Measurements from ENCODE around the gene SMAD9. TPM values are rescaled to one million over a fixed set of nuclear protein-coding genes. Genes with fewer than 3 reads are reported as not detected.

SMAD9 gene
- total RNA-seq, 3 donors from 2014 or later (not counting 1 experiment from before 2014, with no cell fraction given), result not detected

DNA sequence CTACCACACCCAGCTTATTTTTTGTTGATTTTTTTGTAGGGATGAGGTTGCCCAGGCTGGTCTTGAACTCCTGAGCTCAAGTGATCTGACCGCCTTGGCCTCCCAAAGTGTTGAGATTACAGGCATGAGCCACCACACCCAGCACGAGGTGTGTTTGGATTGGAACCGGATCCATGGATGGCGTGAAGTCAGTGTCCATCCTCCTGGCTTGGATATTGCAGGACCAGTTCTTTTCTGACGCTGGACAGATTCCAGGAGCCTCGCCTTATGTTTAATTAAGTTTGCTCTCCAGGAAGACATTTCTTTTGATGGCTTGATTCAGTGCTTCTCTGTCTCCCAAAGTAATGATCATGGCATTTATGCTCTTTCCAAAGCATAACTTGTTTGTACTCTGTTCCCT, 115.5 kb downstream of the SMAD9 start:
- Histone ChIP-seq H3K36me3 (ENCODE audit: control insufficient read depth, insufficient read depth, low read length) (no peaks in the 10 kb centered on the region), H3K4me1 (ENCODE audit: control insufficient read depth, insufficient read depth, low read length) (no peaks in the 10 kb centered on the region), H3K9me3 (ENCODE audit: control insufficient read depth, insufficient read depth, low read length) (no peaks in the 10 kb centered on the region), H3K4me3 (ENCODE audit: low read length) (no peak overlapping the region), H3K27ac (ENCODE audit: low read length) (no peak overlapping the region), H3K27me3 (ENCODE audit: control insufficient read depth, insufficient read depth, low read length) (peaks cover 2% of the 10 kb centered on the region)
- H3K27ac Mint-ChIP-seq, result no peak overlapping the region
- no peaks in the 10 kb centered on the region for H3K36me3 Mint-ChIP-seq
- H3K4me1 Mint-ChIP-seq, result no peaks in the 10 kb centered on the region
- 92% methylated on average over 6 of the region's 6 CpGs for WGBS (ENCODE audit: insufficient coverage)
- no peaks in the 10 kb centered on the region for H3K9me3 Mint-ChIP-seq
- ATAC-seq (no peak), DNase-seq (no peak)
- TF ChIP-seq, protein P1, sequence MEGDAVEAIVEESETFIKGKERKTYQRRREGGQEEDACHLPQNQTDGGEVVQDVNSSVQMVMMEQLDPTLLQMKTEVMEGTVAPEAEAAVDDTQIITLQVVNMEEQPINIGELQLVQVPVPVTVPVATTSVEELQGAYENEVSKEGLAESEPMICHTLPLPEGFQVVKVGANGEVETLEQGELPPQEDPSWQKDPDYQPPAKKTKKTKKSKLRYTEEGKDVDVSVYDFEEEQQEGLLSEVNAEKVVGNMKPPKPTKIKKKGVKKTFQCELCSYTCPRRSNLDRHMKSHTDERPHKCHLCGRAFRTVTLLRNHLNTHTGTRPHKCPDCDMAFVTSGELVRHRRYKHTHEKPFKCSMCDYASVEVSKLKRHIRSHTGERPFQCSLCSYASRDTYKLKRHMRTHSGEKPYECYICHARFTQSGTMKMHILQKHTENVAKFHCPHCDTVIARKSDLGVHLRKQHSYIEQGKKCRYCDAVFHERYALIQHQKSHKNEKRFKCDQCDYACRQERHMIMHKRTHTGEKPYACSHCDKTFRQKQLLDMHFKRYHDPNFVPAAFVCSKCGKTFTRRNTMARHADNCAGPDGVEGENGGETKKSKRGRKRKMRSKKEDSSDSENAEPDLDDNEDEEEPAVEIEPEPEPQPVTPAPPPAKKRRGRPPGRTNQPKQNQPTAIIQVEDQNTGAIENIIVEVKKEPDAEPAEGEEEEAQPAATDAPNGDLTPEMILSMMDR (IDR thresholded peaks at IDR 0.05), result no peak
- intact Hi-C loops (cut with micrococcal nuclease), result no loop called here
- peaks cover 18 to 21% of the 10 kb centered on the region in 2 donors for H3K27me3 Mint-ChIP-seq (ENCODE audit: low read depth in 2 of 2)
- no peak overlapping the region for H3K4me3 Mint-ChIP-seq

DNA sequence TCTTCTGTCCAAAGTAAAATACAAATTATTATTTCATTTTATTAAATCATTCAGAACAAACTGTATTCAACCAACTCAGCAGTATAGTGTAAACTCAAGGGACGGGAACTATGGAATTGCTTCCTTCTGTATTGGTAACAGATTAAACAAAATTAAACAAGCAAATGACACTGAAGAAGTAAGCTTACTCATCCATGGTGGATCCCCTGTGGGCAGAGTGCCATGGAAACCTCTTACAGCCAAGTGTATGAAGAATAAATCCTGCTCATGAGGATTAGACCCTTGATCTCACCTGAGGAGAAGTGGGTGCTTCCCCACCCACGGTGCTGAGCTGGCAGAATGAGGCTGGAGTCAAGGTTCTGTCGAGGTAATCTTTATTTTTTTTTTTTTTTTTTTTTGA, 119.0 kb downstream of the SMAD9 start:
- Histone ChIP-seq H3K9me3 (ENCODE audit: control insufficient read depth, insufficient read depth, low read length) (no peaks in the 10 kb centered on the region), H3K27me3 (ENCODE audit: control insufficient read depth, insufficient read depth, low read length) (peaks cover 2% of the 10 kb centered on the region), H3K36me3 (ENCODE audit: control insufficient read depth, insufficient read depth, low read length) (no peaks in the 10 kb centered on the region), H3K4me3 (ENCODE audit: low read length) (no peak overlapping the region), H3K27ac (ENCODE audit: low read length) (no peak overlapping the region), H3K4me1 (ENCODE audit: control insufficient read depth, insufficient read depth, low read length) (no peaks in the 10 kb centered on the region)
- ATAC-seq (no peak), DNase-seq (no peak)
- TF ChIP-seq, protein P1 (IDR thresholded peaks at IDR 0.05), result no peak
- Mint-ChIP-seq H3K4me3 (no peak overlapping the region), H3K27me3 (ENCODE audit: low read depth in 2 of 2) (peaks cover 8 to 15% of the 10 kb centered on the region in 2 donors), H3K36me3 (no peaks in the 10 kb centered on the region), H3K27ac (no peak overlapping the region), H3K9me3 (no peaks in the 10 kb centered on the region), H3K4me1 (no peaks in the 10 kb centered on the region)
- intact Hi-C loops (cut with micrococcal nuclease), result no loop called here
- 100% methylated on average over 1 of the region's 3 CpGs for WGBS (ENCODE audit: insufficient coverage)

DNA sequence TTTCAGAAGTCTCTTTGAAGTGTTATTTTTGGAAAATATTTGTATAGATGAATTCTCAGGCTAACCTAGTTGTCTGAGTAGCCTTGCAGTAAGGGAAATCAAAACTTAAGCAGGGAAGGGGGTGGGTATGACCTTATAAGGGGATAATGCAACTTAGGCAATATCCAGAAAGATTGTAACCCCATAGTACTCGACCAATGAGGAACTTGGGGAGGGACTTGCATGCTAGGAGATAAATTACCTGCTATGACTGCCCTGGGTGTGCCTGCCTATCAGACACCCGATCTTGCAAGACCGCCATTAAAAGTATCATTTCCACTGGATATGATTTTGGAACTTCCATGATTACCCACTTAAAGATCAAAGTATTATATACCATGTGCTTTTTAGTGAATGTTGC, 124.0 kb downstream of the SMAD9 start:
- ATAC-seq (no peak), DNase-seq (no peak)
- TF ChIP-seq, protein P1 (IDR thresholded peaks at IDR 0.05), result no peak
- Histone ChIP-seq H3K4me3 (ENCODE audit: low read length) (no peak overlapping the region), H3K27ac (ENCODE audit: low read length) (no peak overlapping the region), H3K36me3 (ENCODE audit: control insufficient read depth, insufficient read depth, low read length) (no peaks in the 10 kb centered on the region), H3K4me1 (ENCODE audit: control insufficient read depth, insufficient read depth, low read length) (no peaks in the 10 kb centered on the region), H3K9me3 (ENCODE audit: control insufficient read depth, insufficient read depth, low read length) (no peaks in the 10 kb centered on the region), H3K27me3 (ENCODE audit: control insufficient read depth, insufficient read depth, low read length) (no peaks in the 10 kb centered on the region)
- Mint-ChIP-seq H3K27me3 (ENCODE audit: low read depth in 2 of 2) (peaks cover 0 to 8% of the 10 kb centered on the region in 2 donors), H3K9me3 (no peaks in the 10 kb centered on the region), H3K4me1 (no peaks in the 10 kb centered on the region), H3K27ac (no peak overlapping the region), H3K4me3 (no peak overlapping the region), H3K36me3 (no peaks in the 10 kb centered on the region)
- WGBS (ENCODE audit: insufficient coverage), result 79% methylated on average over 3 of the region's 3 CpGs
- intact Hi-C loops (cut with micrococcal nuclease), result no loop called here

DNA sequence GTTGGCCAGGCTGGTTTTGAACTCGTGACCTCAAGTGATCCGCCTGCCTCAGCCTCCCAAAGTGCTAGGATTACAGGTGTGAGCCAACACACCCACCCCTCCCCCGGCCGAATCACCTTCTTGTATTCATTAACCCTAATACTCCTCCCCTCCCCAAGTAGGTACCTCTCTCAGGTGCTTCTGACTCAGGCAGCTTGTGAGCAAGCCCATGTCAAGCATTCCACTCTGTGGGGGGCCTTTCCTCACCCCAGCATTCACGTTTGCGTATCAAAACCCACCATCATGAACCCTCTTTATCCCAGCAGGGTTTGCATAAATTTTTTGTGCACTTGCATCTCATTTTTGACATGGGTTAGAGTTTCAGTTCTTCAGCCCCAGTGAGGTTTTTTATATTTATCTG, 124.6 kb downstream of the SMAD9 start:
- Mint-ChIP-seq H3K27me3 (ENCODE audit: low read depth in 2 of 2) (peaks cover 3 to 8% of the 10 kb centered on the region in 2 donors), H3K4me1 (no peaks in the 10 kb centered on the region), H3K9me3 (no peaks in the 10 kb centered on the region), H3K27ac (no peak overlapping the region), H3K36me3 (no peaks in the 10 kb centered on the region), H3K4me3 (no peak overlapping the region)
- Histone ChIP-seq H3K4me1 (ENCODE audit: control insufficient read depth, insufficient read depth, low read length) (no peaks in the 10 kb centered on the region), H3K9me3 (ENCODE audit: control insufficient read depth, insufficient read depth, low read length) (no peaks in the 10 kb centered on the region), H3K36me3 (ENCODE audit: control insufficient read depth, insufficient read depth, low read length) (no peaks in the 10 kb centered on the region), H3K27ac (ENCODE audit: low read length) (no peak overlapping the region), H3K4me3 (ENCODE audit: low read length) (no peak overlapping the region), H3K27me3 (ENCODE audit: control insufficient read depth, insufficient read depth, low read length) (no peaks in the 10 kb centered on the region)
- WGBS (ENCODE audit: insufficient coverage), result 86% methylated on average over 6 of the region's 6 CpGs
- intact Hi-C loops (cut with micrococcal nuclease), result no loop called here
- no peak for DNase-seq
- no peak for ATAC-seq
- TF ChIP-seq, protein P1 (IDR thresholded peaks at IDR 0.05), result no peak
